PC-3 (cell line): ENCODE data around the gene ENOX2.

ENCODE experiments used
- CTCF ChIP-seq: fragments of 300-600 bp; sonication (generic); conservative IDR thresholded peaks from 2 replicates; pipeline ENCODE4 v1.5.1; 2017; ENCODE audit warnings: antibody characterized with exemption, low read depth, mild to moderate bottlenecking, low read length
- EZH2 ChIP-seq: fragments of 300-600 bp; sonication (generic); IDR thresholded peaks from one replicate; pipeline ENCODE4 v1.6.1; 2017; ENCODE audit warnings: antibody characterized with exemption, mild to moderate bottlenecking, low read length; ENCODE audit not compliant: unreplicated experiment

- no peak for TF ChIP-seq CTCF
- TF ChIP-seq EZH2, result no peak
These were observed 7.0 kb downstream of the ENOX2 start for GRCh38 chrX:130896026-130896425.
